HG03575 (cell line): ENCODE data around the gene SERINC5.
"Not testable (repeated sequence)": the region's sequence is repeated elsewhere in the genome, so short reads cannot be mapped to it uniquely, and the experiment has no call there.

Experiments
- ATAC-seq: cut with Tn5 transposase; IDR thresholded peaks from one replicate; pipeline ENCODE4 v1.9.1; 2021; ENCODE audit not compliant: unreplicated experiment, insufficient number of reproducible peaks, low FRiP score; ENCODE audit errors: extremely low read depth

The SERINC5 gene

GRCh38 chr5:80092486-80093107 lies 163.3 kb downstream of the SERINC5 start:
- no peak for ATAC-seq

- ATAC-seq, result not testable (repeated sequence)
Measured at GRCh38 chr5:80091792-80092192, 164.1 kb downstream of the SERINC5 start.

GRCh38 chr5:80090884-80091166 lies 165.0 kb downstream of the SERINC5 start:
- ATAC-seq, result no peak

- no peak for ATAC-seq
Measured at GRCh38 chr5:80083101-80083890, 172.6 kb downstream of the SERINC5 start.

GRCh38 chr5:80082731-80083100 lies 173.1 kb downstream of the SERINC5 start:
- ATAC-seq, result no peak

GRCh38 chr5:80082281-80082680 lies 173.6 kb downstream of the SERINC5 start:
- no peak for ATAC-seq

- no peak for ATAC-seq
Measured at GRCh38 chr5:80078921-80079320, 176.9 kb downstream of the SERINC5 start.

GRCh38 chr5:80077051-80077714 lies 178.7 kb downstream of the SERINC5 start:
- no peak for ATAC-seq

- no peak for ATAC-seq
Measured at GRCh38 chr5:80076131-80077050, 179.5 kb downstream of the SERINC5 start.

- no peak for ATAC-seq
Measured at GRCh38 chr5:80072103-80073073, 183.5 kb downstream of the SERINC5 start.

GRCh38 chr5:80071510-80072021 lies 184.3 kb downstream of the SERINC5 start:
- no peak for ATAC-seq

- ATAC-seq, result no peak
Measured at GRCh38 chr5:80070338-80071056, 185.4 kb downstream of the SERINC5 start.

- ATAC-seq, result no peak
Measured at GRCh38 chr5:80069918-80070318, 185.9 kb downstream of the SERINC5 start.

GRCh38 chr5:80069251-80069800 lies 186.5 kb downstream of the SERINC5 start:
- ATAC-seq, result no peak

- no peak for ATAC-seq
Measured at GRCh38 chr5:80068775-80069174, 187.1 kb downstream of the SERINC5 start.

GRCh38 chr5:80068246-80068636 lies 187.6 kb downstream of the SERINC5 start:
- no peak for ATAC-seq

GRCh38 chr5:80067531-80068245 lies 188.2 kb downstream of the SERINC5 start:
- ATAC-seq, result no peak
